HL-60 (cell line): ENCODE results near the gene EML6.

Experiments used
- GABPA ChIP-seq: IDR thresholded peaks from 2 replicates; pipeline ENCODE4 v1.6.1; 2012; ENCODE audit warnings: low read depth
- POLR2AphosphoS5 ChIP-seq: IDR thresholded peaks from 2 replicates; pipeline ENCODE4 v1.6.1; 2012; ENCODE audit warnings: low read depth
- SPI1 ChIP-seq: IDR thresholded peaks from 2 replicates; pipeline ENCODE4 v1.6.1; 2012; ENCODE audit warnings: low read depth, mild to moderate bottlenecking, borderline replicate concordance
- TF ChIP-seq, protein P1 (sequence below): IDR thresholded peaks from one replicate; pipeline ENCODE4 v1.5.1; 2011; ENCODE audit warnings: low read length, control low read depth, inconsistent platforms; ENCODE audit not compliant: insufficient read depth
- TF ChIP-seq, protein P2 (sequence below): IDR thresholded peaks from 2 replicates; pipeline ENCODE4 v1.6.1; 2012; ENCODE audit warnings: low read depth; ENCODE audit not compliant: insufficient replicate concordance

- TF ChIP-seq, protein P1, sequence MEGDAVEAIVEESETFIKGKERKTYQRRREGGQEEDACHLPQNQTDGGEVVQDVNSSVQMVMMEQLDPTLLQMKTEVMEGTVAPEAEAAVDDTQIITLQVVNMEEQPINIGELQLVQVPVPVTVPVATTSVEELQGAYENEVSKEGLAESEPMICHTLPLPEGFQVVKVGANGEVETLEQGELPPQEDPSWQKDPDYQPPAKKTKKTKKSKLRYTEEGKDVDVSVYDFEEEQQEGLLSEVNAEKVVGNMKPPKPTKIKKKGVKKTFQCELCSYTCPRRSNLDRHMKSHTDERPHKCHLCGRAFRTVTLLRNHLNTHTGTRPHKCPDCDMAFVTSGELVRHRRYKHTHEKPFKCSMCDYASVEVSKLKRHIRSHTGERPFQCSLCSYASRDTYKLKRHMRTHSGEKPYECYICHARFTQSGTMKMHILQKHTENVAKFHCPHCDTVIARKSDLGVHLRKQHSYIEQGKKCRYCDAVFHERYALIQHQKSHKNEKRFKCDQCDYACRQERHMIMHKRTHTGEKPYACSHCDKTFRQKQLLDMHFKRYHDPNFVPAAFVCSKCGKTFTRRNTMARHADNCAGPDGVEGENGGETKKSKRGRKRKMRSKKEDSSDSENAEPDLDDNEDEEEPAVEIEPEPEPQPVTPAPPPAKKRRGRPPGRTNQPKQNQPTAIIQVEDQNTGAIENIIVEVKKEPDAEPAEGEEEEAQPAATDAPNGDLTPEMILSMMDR: no peak
- TF ChIP-seq POLR2AphosphoS5 (no peak), GABPA (no peak), SPI1 (no peak)
- TF ChIP-seq, protein P2, sequence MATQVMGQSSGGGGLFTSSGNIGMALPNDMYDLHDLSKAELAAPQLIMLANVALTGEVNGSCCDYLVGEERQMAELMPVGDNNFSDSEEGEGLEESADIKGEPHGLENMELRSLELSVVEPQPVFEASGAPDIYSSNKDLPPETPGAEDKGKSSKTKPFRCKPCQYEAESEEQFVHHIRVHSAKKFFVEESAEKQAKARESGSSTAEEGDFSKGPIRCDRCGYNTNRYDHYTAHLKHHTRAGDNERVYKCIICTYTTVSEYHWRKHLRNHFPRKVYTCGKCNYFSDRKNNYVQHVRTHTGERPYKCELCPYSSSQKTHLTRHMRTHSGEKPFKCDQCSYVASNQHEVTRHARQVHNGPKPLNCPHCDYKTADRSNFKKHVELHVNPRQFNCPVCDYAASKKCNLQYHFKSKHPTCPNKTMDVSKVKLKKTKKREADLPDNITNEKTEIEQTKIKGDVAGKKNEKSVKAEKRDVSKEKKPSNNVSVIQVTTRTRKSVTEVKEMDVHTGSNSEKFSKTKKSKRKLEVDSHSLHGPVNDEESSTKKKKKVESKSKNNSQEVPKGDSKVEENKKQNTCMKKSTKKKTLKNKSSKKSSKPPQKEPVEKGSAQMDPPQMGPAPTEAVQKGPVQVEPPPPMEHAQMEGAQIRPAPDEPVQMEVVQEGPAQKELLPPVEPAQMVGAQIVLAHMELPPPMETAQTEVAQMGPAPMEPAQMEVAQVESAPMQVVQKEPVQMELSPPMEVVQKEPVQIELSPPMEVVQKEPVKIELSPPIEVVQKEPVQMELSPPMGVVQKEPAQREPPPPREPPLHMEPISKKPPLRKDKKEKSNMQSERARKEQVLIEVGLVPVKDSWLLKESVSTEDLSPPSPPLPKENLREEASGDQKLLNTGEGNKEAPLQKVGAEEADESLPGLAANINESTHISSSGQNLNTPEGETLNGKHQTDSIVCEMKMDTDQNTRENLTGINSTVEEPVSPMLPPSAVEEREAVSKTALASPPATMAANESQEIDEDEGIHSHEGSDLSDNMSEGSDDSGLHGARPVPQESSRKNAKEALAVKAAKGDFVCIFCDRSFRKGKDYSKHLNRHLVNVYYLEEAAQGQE: no peak
These were observed 168.4 kb downstream of the EML6 start for GRCh38 chr2:54891909-54892308.
